PC-3 (cell line): Measurements from ENCODE around the gene NKTR. TPM values are rescaled to one million over a fixed set of nuclear protein-coding genes. Genes with fewer than 3 reads are reported as not detected.

Experiments used
- ATAC-seq: fragments of 200-7000 bp; cut with Tn5 transposase; 2 replicates; pipeline ENCODE4 v1.9.1; 2020; ENCODE audit warnings: mild to moderate bottlenecking, moderate library complexity
- BruUV-seq: library from RNA; stranded (reverse); fragments of 400-500 nt; replicated peaks from 2 replicates; lab custom pipeline; 2021; lab: Mats Ljungman, UMichigan
- CTCF ChIA-PET: fragments of 300-600 bp; sonication (Branson Sonifier 250); formaldehyde crosslinking; loops from one replicate; lab custom pipeline; 2022; ENCODE audit warnings: antibody characterized with exemption; lab: Charles Lee
- POLR2A ChIA-PET: fragments of 300-600 bp; sonication (Branson Sonifier 250); formaldehyde crosslinking; loops from one replicate; lab custom pipeline; 2022; ENCODE audit warnings: antibody characterized with exemption; ENCODE audit not compliant: unreplicated experiment; lab: Charles Lee
- DNase-seq: peaks from one replicate; pipeline ENCODE4 v3.0.0-alpha.2; 2015
- H2AFZ ChIP-seq: fragments of 300-600 bp; sonication (generic); 2 replicates; pipeline ENCODE4 v1.6.0; 2016; ENCODE audit warnings: antibody characterized with exemption, low read length
- H3F3A ChIP-seq: fragments of 300-600 bp; sonication (generic); one replicate; pipeline ENCODE4 v1.6.0; 2017; ENCODE audit warnings: antibody characterized with exemption, low read length, control low read depth, mild to moderate bottlenecking; ENCODE audit not compliant: unreplicated experiment
- H3K27ac ChIP-seq: fragments of 300-600 bp; sonication (generic); 2 replicates; pipeline ENCODE4 v1.5.1; 2016; ENCODE audit warnings: mild to moderate bottlenecking, low read length
- H3K27me3 ChIP-seq: fragments of 300-600 bp; sonication (generic); 2 replicates; pipeline ENCODE4 v1.6.1; 2016; ENCODE audit warnings: low read length, mixed read lengths
- H3K36me3 ChIP-seq: fragments of 300-600 bp; sonication (generic); 2 replicates; pipeline ENCODE4 v1.6.1; 2016; ENCODE audit warnings: low read depth, mixed run types, low read length, mixed read lengths
- H3K4me1 ChIP-seq: fragments of 300-600 bp; sonication (generic); 2 replicates; pipeline ENCODE4 v1.5.1; 2016; ENCODE audit warnings: low read length; ENCODE audit not compliant: insufficient read depth
- H3K4me2 ChIP-seq: fragments of 300-600 bp; sonication (generic); 2 replicates; pipeline ENCODE4 v1.6.0; 2016; ENCODE audit warnings: low read length
- H3K4me3 ChIP-seq: fragments of 300-600 bp; sonication (generic); 2 replicates; pipeline ENCODE4 v1.5.1; 2016; ENCODE audit warnings: mild to moderate bottlenecking, low read length, mixed read lengths
- H3K79me2 ChIP-seq: fragments of 300-600 bp; sonication (generic); 2 replicates; pipeline ENCODE4 v1.6.1; 2017; ENCODE audit warnings: low read length, mixed read lengths
- H3K9ac ChIP-seq: fragments of 300-600 bp; sonication (generic); 2 replicates; pipeline ENCODE4 v1.6.0; 2016; ENCODE audit warnings: mild to moderate bottlenecking, low read length
- H3K9me2 ChIP-seq: fragments of 300-600 bp; sonication (generic); replicated peaks from 2 replicates; pipeline ENCODE4 v1.6.1; 2016; ENCODE audit warnings: mixed run types, low read length, mixed read lengths
- H3K9me3 ChIP-seq: fragments of 300-600 bp; sonication (generic); 2 replicates; pipeline ENCODE4 v1.6.1; 2016; ENCODE audit warnings: low read length, mixed read lengths
- H4K20me1 ChIP-seq: fragments of 300-600 bp; sonication (generic); 2 replicates; pipeline ENCODE4 v1.6.1; 2016; ENCODE audit warnings: low read length, mixed read lengths
- EZH2 ChIP-seq: fragments of 300-600 bp; sonication (generic); IDR thresholded peaks from one replicate; pipeline ENCODE4 v1.6.1; 2017; ENCODE audit warnings: antibody characterized with exemption, mild to moderate bottlenecking, low read length; ENCODE audit not compliant: unreplicated experiment
- EZH2phosphoT487 ChIP-seq: fragments of 300-600 bp; sonication (generic); IDR thresholded peaks from 2 replicates; pipeline ENCODE4 v1.6.1; 2018; ENCODE audit warnings: mild to moderate bottlenecking, antibody characterized with exemption, low read length, borderline replicate concordance
- intact Hi-C: fragments of 100-400 bp; cut with micrococcal nuclease; formaldehyde crosslinking; loops from 2 replicates; pipeline ENCODE4 v1.9.0; 2023
- total RNA-seq: library from RNA; depleted of rRNA; stranded (reverse); fragments of >200 nt; gene quantifications from 2 replicates; pipeline ENCODE4 v1.2.3, GENCODE V29; 2014
- TF ChIP-seq, protein P1 (sequence below): fragments of 300-600 bp; sonication (generic); conservative IDR thresholded peaks from 2 replicates; pipeline ENCODE4 v1.5.1; 2017; ENCODE audit warnings: antibody characterized with exemption, low read depth, mild to moderate bottlenecking, low read length

NKTR gene
- total RNA-seq, 1 experiment from 2014 or later, result 37.6 TPM

DNA sequence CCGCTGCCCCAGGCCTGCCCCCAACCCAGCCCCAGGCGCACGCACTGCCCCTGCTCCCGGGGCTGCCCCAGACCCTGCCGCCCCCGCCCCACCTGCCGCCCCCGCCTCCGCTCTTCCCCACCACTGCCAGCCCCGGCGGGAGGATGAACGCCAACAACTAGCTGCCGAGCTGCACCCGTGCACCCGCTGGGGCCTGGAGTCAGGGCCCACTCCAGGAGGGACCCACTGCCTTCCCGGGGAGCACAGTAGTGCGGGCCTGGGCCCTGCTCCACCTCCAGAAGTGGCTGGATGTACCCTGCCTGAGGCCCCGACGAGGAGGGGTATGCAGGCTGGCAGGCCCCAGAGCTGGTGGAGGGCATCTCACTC, 63.9 kb downstream of the NKTR start:
- DNase-seq, result no peak
- no peaks in the 10 kb centered on the region for H3K27me3 ChIP-seq
- H3K9me3 ChIP-seq, result no peaks in the 10 kb centered on the region
- ChIA-PET POLR2A (interaction anchor here (0.7 kb wide), 1 partner anchor 166 kb away, joined by 6 read pairs; no protein-coding TSS in a partner anchor), CTCF (no interaction called here)
- no peak overlapping the region for H3K4me3 ChIP-seq
- intact Hi-C loops, result no loop called here
- no peaks in the 10 kb centered on the region for H3K36me3 ChIP-seq
- H3K9ac ChIP-seq, result no peak overlapping the region
- H3K9me2 ChIP-seq, result no peaks in the 10 kb centered on the region
- H3K79me2 ChIP-seq, result no peaks in the 10 kb centered on the region
- no TSS peak for BruUV-seq
- no peaks in the 10 kb centered on the region for H3F3A ChIP-seq
- no peak overlapping the region for H2AFZ ChIP-seq
- H3K4me2 ChIP-seq, result no peak overlapping the region
- H4K20me1 ChIP-seq, result no peaks in the 10 kb centered on the region
- no peak overlapping the region for H3K27ac ChIP-seq
- ATAC-seq, result no peak
- H3K4me1 ChIP-seq, result no peaks in the 10 kb centered on the region
- no peak for TF ChIP-seq EZH2
- TF ChIP-seq, protein P1, sequence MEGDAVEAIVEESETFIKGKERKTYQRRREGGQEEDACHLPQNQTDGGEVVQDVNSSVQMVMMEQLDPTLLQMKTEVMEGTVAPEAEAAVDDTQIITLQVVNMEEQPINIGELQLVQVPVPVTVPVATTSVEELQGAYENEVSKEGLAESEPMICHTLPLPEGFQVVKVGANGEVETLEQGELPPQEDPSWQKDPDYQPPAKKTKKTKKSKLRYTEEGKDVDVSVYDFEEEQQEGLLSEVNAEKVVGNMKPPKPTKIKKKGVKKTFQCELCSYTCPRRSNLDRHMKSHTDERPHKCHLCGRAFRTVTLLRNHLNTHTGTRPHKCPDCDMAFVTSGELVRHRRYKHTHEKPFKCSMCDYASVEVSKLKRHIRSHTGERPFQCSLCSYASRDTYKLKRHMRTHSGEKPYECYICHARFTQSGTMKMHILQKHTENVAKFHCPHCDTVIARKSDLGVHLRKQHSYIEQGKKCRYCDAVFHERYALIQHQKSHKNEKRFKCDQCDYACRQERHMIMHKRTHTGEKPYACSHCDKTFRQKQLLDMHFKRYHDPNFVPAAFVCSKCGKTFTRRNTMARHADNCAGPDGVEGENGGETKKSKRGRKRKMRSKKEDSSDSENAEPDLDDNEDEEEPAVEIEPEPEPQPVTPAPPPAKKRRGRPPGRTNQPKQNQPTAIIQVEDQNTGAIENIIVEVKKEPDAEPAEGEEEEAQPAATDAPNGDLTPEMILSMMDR, result no peak
- no peak for TF ChIP-seq EZH2phosphoT487

DNA sequence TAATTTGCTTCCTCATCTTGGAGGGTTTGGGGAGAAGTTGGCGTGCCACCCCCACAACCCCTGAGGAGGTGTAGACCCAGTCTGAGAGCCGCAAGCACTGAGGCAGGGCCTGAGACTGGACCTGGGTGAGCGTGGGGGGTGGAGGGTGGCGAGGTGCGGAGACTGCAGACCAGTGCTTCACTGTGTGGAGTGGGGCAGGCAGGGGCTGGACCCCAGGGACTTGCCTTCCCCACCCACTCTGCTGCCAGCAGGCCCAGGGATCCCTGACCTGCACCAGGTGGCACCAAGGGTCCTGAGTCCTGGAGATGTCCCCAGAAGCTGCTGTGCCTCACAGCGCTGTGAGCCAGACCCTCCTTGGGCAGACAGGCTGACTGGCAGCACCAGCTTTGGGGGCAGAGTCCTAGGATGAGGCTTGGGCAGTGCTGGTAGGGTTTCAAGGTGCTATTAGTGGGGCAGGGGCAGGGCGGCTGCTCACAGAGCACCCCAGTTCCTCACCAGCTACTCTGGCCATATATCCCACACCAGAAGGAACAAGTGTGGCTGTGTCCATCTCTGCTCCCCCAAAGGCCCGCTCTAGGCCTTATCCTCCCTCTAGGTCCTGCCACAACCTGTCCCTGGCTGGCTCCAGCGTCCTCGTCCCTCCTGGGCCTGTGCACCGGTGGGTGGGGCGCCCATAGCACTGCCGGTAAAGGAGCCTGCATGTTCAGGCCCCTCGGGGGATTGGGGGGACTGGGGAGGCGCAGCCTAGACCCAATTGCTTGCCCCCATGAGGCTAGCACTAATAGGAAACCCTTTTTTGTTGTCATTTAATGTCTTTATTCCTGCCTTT, 64.8 kb downstream of the NKTR start:
- Histone ChIP-seq H3K4me2 (no peak overlapping the region), H3K27me3 (no peaks in the 10 kb centered on the region), H3K79me2 (no peaks in the 10 kb centered on the region), H3F3A (no peaks in the 10 kb centered on the region), H3K4me1 (no peaks in the 10 kb centered on the region), H3K4me3 (no peak overlapping the region), H4K20me1 (no peaks in the 10 kb centered on the region), H2AFZ (no peak overlapping the region), H3K9ac (no peak overlapping the region), H3K9me3 (no peaks in the 10 kb centered on the region), H3K9me2 (no peaks in the 10 kb centered on the region), H3K36me3 (no peaks in the 10 kb centered on the region), H3K27ac (no peak overlapping the region)
- CTCF ChIA-PET, result no interaction called here
- no peak for DNase-seq
- intact Hi-C loops, result no loop called here
- BruUV-seq, result no TSS peak
- TF ChIP-seq EZH2, result no peak
- TF ChIP-seq EZH2phosphoT487, result no peak
- TF ChIP-seq, protein P1, result no peak
- ATAC-seq, result no peak
- POLR2A ChIA-PET, result no interaction called here

DNA sequence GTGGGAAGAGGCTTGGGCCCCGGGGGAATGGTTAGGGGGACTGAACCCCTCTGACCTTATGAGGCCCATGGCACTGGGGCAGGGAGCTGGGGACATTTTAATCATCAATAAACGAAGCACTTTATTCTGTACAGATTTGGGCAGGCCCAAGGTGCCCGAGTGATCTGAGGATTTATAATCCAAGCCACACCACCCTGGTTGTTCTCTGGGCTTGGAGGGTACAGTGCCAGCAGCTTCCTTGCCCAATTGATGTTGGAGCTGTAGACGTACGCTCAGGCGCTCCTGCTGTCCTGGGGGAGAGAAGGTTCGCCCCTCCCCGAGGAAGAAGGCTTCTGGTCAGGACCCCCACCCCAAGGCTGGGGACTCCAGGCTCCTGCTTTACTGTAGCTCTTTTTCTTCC, 65.5 kb downstream of the NKTR start:
- intact Hi-C loops, result no loop called here
- ChIA-PET CTCF (no interaction called here), POLR2A (no interaction called here)
- H3K79me2 ChIP-seq, result no peaks in the 10 kb centered on the region
- H2AFZ ChIP-seq, result no peak overlapping the region
- no peak for ATAC-seq
- H3K4me2 ChIP-seq, result no peak overlapping the region
- no peak overlapping the region for H3K9ac ChIP-seq
- H3K9me3 ChIP-seq, result no peaks in the 10 kb centered on the region
- DNase-seq, result no peak
- BruUV-seq, result no TSS peak
- no peaks in the 10 kb centered on the region for H3K4me1 ChIP-seq
- no peak overlapping the region for H3K27ac ChIP-seq
- H3K4me3 ChIP-seq, result no peak overlapping the region
- no peaks in the 10 kb centered on the region for H4K20me1 ChIP-seq
- H3K9me2 ChIP-seq, result no peaks in the 10 kb centered on the region
- no peaks in the 10 kb centered on the region for H3K36me3 ChIP-seq
- no peaks in the 10 kb centered on the region for H3K27me3 ChIP-seq
- no peaks in the 10 kb centered on the region for H3F3A ChIP-seq
- TF ChIP-seq, protein P1, result no peak
- no peak for TF ChIP-seq EZH2phosphoT487
- TF ChIP-seq EZH2, result no peak
